ENCODE measurements around the gene JAZF1. TPM values are rescaled to one million over a fixed set of nuclear protein-coding genes. Genes with fewer than 3 reads are reported as not detected.

Gene JAZF1
- total RNA-seq, 1 experiment from 2014 or later: 9.1 TPM

- no peak overlapping the region for H2BK5ac ChIP-seq (ENCODE audit: insufficient read length, low read length)
- TF ChIP-seq CTCF (conservative IDR thresholded peaks at IDR 0.05): peak; percentile 44; the same call in 2 of the 3 replicates
Observed at GRCh38 chr7:28032738-28033380, 147.7 kb downstream of the JAZF1 start.

More at GRCh38 chr7:28032738-28033380, 147.7 kb downstream of the JAZF1 start:
- H3K79me1 ChIP-seq (ENCODE audit: insufficient read depth, low read depth, low read length, poor library complexity, severe bottlenecking): no peaks in the 10 kb centered on the region
- H3K23ac ChIP-seq (ENCODE audit: insufficient read length, low read depth, low read length): no peak overlapping the region
- H4K20me1 ChIP-seq (ENCODE audit: control insufficient read depth, insufficient read depth, insufficient read length): no peaks in the 10 kb centered on the region
- no peak overlapping the region for H3K56ac ChIP-seq (ENCODE audit: insufficient read length, low read depth, low read length)
- H3K27me3 ChIP-seq (ENCODE audit: insufficient read depth, low read length): no peaks in the 10 kb centered on the region
- no peak overlapping the region for H2BK12ac ChIP-seq (ENCODE audit: insufficient read length, low read depth, low read length)
- H3K4me1 ChIP-seq (ENCODE audit: insufficient read depth, low read length): peaks cover 2% of the 10 kb centered on the region; the same call in 1 of the 2 replicates
- H3K27me3 Mint-ChIP-seq (ENCODE audit: low read depth): peaks cover 6% of the 10 kb centered on the region
- H3K36me3 Mint-ChIP-seq (ENCODE audit: insufficient read depth in 1 of 3, low read depth in 3 of 3): no peaks in the 10 kb centered on the region
- no peak overlapping the region for H2BK15ac ChIP-seq (ENCODE audit: low read depth, low read length)
- no peak overlapping the region for H3K18ac ChIP-seq (ENCODE audit: insufficient read length, low read depth, low read length)
- H3K9ac ChIP-seq (ENCODE audit: extremely low read depth, insufficient read length, low read length): no peak overlapping the region
- peak; percentile 52 for DNase-seq
- no peak overlapping the region for H3K27ac Mint-ChIP-seq
- H3T11ph ChIP-seq (ENCODE audit: low read length): no peak overlapping the region
- no peaks in the 10 kb centered on the region for H3K9me3 ChIP-seq (ENCODE audit: control insufficient read depth, low read depth, low read length)
- H2BK120ac ChIP-seq (ENCODE audit: low read depth, low read length, poor library complexity, severe bottlenecking): no peak overlapping the region
- H2AK5ac ChIP-seq (ENCODE audit: insufficient read length, low read length): no peak overlapping the region
- H3K4me2 ChIP-seq (ENCODE audit: insufficient read depth, insufficient read length, low read length): no peak overlapping the region
- no CpG with 5 or more reads among the region's 9 CpGs for WGBS (ENCODE audit: extremely low coverage, insufficient read length, low lambda C conversion rate)
- H4K5ac ChIP-seq (ENCODE audit: insufficient read length, low read depth, low read length): no peak overlapping the region
- no peak overlapping the region for H2BK20ac ChIP-seq (ENCODE audit: low read depth, low read length, poor library complexity, severe bottlenecking)
- H3K4me3 Mint-ChIP-seq: no peak overlapping the region
- H3K4ac ChIP-seq (ENCODE audit: low read depth, low read length): no peak overlapping the region
- H4K91ac ChIP-seq (ENCODE audit: insufficient read length, low read depth, low read length): no peak overlapping the region
- no peaks in the 10 kb centered on the region for H3K79me2 ChIP-seq (ENCODE audit: insufficient read depth, low read length)
- no peak overlapping the region for H3K27ac ChIP-seq (ENCODE audit: insufficient read length, low read depth, low read length)
- H3K9me3 Mint-ChIP-seq: no peaks in the 10 kb centered on the region
- H4K8ac ChIP-seq (replicated peaks; ENCODE audit: insufficient read length, low read depth, low read length): no peak overlapping the region
- H2AFZ ChIP-seq (ENCODE audit: low read length): no peak overlapping the region
- no peak overlapping the region for H3K14ac ChIP-seq (ENCODE audit: insufficient read depth, low read length)
- H3K4me1 Mint-ChIP-seq: peaks cover 18 to 38% of the 10 kb centered on the region in 2 experiments
- no peaks in the 10 kb centered on the region for H3K23me2 ChIP-seq (ENCODE audit: insufficient read length, low read depth, low read length, poor library complexity, severe bottlenecking)
